Type B pancreatic cell (in vitro differentiated cells): ENCODE results near the gene ENOSF1. TPM values are rescaled to one million over a fixed set of nuclear protein-coding genes. Genes with fewer than 3 reads are reported as not detected.

Experiments
- DNase-seq: peaks from one replicate; pipeline ENCODE4 v3.0.0; 2021; ENCODE audit warnings: mixed read lengths; ENCODE audit not compliant: unreplicated experiment; ENCODE audit errors: extremely low spot score
- H3K27ac Mint-ChIP-seq: 2 replicates; pipeline ENCODE4 v1.8.0; 2021; ENCODE audit warnings: mild to moderate bottlenecking, mixed read lengths
- H3K27me3 Mint-ChIP-seq: 2 replicates; pipeline ENCODE4 v1.8.0; 2021; ENCODE audit warnings: mixed read lengths
- H3K36me3 Mint-ChIP-seq: 2 replicates; pipeline ENCODE4 v1.8.0; 2021; ENCODE audit warnings: mixed read lengths
- H3K4me1 Mint-ChIP-seq: one replicate; pipeline ENCODE4 v1.8.0; 2021; ENCODE audit warnings: mixed read lengths; ENCODE audit not compliant: unreplicated experiment
- H3K4me3 Mint-ChIP-seq: 2 replicates; pipeline ENCODE4 v1.8.0; 2021; ENCODE audit warnings: mild to moderate bottlenecking, mixed read lengths
- H3K9me3 Mint-ChIP-seq: 2 replicates; pipeline ENCODE4 v1.8.0; 2021; ENCODE audit warnings: mixed read lengths
- total RNA-seq: library from RNA; stranded (reverse); gene quantifications from 2 replicates; pipeline ENCODE4 v1.2.1, GENCODE V29; 2021; ENCODE audit warnings: low replicate concordance
- TF ChIP-seq, protein P1 (sequence below): fragments of 200-600 bp; sonication (generic); conservative IDR thresholded peaks from 2 replicates; pipeline ENCODE4 v1.5.0; 2021; ENCODE audit warnings: antibody characterized with exemption, mild to moderate bottlenecking

Gene ENOSF1
- total RNA-seq, 1 donor from 2014 or later = 63.1 TPM

DNA sequence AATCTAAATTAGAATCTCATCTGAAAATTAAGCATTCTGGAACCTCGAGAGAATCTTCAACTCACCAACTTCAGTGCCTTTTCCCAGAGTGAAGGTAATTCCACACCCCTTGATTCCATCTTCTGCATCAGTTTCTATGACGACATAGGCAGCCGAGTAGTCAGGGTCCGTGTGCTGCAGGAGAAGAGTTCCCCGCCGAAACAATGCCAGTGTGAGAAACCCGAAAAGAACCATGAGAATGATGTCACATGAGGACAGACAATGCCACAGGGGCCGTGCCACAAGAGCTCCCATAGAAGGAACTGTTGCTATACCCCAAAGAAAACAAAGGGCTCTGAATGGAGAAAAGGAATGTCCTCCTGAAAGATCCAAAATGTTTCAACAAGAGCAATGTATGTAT is 6.0 kb downstream of the ENOSF1 start:
- Mint-ChIP-seq H3K27ac (no peak overlapping the region), H3K4me1 (peaks cover 37% of the 10 kb centered on the region), H3K4me3 (no peak overlapping the region), H3K36me3 (peaks cover 44% of the 10 kb centered on the region), H3K27me3 (no peaks in the 10 kb centered on the region), H3K9me3 (no peaks in the 10 kb centered on the region)
- no peak for DNase-seq
- TF ChIP-seq, protein P1, sequence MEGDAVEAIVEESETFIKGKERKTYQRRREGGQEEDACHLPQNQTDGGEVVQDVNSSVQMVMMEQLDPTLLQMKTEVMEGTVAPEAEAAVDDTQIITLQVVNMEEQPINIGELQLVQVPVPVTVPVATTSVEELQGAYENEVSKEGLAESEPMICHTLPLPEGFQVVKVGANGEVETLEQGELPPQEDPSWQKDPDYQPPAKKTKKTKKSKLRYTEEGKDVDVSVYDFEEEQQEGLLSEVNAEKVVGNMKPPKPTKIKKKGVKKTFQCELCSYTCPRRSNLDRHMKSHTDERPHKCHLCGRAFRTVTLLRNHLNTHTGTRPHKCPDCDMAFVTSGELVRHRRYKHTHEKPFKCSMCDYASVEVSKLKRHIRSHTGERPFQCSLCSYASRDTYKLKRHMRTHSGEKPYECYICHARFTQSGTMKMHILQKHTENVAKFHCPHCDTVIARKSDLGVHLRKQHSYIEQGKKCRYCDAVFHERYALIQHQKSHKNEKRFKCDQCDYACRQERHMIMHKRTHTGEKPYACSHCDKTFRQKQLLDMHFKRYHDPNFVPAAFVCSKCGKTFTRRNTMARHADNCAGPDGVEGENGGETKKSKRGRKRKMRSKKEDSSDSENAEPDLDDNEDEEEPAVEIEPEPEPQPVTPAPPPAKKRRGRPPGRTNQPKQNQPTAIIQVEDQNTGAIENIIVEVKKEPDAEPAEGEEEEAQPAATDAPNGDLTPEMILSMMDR = no peak

DNA sequence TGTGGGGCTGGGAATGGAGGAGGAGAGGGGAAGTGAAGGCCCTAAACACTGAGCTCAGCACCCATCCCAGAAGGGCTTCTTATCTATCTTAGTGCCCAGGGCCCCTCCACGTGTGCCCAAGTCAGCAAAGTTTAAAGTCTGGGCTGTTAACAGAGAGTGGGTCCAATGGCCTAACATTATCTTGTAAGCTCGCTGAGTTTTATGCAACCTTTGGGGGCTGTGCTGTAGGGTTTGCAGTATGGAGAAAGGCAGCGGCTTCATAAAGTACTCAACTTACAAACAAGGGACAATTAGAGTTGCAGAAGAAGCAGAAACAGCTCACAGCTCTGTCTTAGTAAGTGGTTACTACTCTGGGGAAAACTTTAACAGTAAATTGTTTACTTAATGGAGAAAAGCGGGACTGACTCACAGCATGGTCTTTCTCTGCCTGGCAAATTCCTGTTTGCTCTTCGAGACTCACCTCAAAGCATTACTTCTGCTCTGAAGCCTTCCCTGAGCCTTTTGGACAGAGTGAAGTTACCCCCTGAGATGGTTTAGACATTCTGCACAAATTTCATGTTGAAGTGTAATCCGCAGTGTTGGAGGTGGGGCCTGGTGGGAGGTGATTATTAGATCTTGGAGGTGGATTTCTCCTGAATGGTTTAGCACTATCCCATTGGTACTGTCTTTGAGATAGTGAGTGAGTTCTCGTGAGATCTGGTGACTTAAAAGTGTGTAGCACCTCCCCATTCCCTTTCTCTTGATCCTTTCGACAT is 9.0 kb downstream of the ENOSF1 start:
- H3K27ac Mint-ChIP-seq = peak overlapping the region; percentile 18
- no peaks in the 10 kb centered on the region for H3K27me3 Mint-ChIP-seq
- no peaks in the 10 kb centered on the region for H3K9me3 Mint-ChIP-seq
- H3K4me3 Mint-ChIP-seq = peak overlapping the region; percentile 7
- peaks cover 31% of the 10 kb centered on the region for H3K36me3 Mint-ChIP-seq
- TF ChIP-seq, protein P1 = no peak
- peaks cover 21% of the 10 kb centered on the region for H3K4me1 Mint-ChIP-seq
- DNase-seq = peak; percentile 43

DNA sequence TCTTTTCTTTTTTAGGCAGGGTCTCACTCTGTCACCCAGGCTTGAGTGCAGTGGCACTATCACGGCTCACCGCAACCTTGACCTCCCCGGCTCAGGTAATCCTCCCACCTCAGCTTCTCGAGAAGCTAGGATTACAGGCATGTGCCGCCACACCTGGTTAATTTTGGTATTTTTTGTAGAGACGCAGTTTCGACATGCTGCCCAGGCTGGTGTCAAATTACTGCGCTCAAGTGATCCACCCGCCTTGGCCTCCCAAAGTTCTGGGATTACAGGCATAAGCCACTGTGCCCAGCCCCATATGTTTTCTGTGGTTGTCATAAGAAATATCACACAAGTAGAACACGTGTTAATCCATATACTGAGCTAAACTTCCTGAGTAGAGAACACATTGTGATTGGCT is 14.6 kb downstream of the ENOSF1 start:
- Mint-ChIP-seq H3K27me3 (no peaks in the 10 kb centered on the region), H3K36me3 (peaks cover 15% of the 10 kb centered on the region), H3K4me3 (no peak overlapping the region), H3K4me1 (peaks cover 1% of the 10 kb centered on the region), H3K9me3 (no peaks in the 10 kb centered on the region), H3K27ac (no peak overlapping the region)
- DNase-seq = peak; percentile 31
- TF ChIP-seq, protein P1 = no peak

DNA sequence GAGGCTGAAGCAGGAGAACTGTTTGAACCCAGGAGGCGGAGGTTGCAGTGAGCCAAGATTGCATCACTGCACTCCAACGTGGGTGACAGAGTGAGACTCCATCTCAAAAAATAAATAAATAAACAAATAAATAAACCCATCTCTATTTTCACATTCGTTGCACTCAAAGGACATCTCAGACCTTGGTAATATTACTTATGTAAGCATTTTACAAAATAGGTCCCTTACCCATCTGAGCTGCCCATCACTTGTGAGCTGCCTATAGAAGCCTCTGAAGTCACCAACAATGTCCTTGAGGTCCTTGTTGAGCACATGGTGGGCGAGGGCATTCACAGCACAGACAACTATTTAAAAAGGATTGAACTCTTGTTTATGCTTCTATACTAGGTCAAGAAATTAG is 15.4 kb downstream of the ENOSF1 start:
- H3K4me1 Mint-ChIP-seq = no peaks in the 10 kb centered on the region
- TF ChIP-seq, protein P1 = no peak
- no peak overlapping the region for H3K27ac Mint-ChIP-seq
- no peak for DNase-seq
- no peaks in the 10 kb centered on the region for H3K9me3 Mint-ChIP-seq
- no peaks in the 10 kb centered on the region for H3K27me3 Mint-ChIP-seq
- H3K36me3 Mint-ChIP-seq = peaks cover 14% of the 10 kb centered on the region
- H3K4me3 Mint-ChIP-seq = no peak overlapping the region

DNA sequence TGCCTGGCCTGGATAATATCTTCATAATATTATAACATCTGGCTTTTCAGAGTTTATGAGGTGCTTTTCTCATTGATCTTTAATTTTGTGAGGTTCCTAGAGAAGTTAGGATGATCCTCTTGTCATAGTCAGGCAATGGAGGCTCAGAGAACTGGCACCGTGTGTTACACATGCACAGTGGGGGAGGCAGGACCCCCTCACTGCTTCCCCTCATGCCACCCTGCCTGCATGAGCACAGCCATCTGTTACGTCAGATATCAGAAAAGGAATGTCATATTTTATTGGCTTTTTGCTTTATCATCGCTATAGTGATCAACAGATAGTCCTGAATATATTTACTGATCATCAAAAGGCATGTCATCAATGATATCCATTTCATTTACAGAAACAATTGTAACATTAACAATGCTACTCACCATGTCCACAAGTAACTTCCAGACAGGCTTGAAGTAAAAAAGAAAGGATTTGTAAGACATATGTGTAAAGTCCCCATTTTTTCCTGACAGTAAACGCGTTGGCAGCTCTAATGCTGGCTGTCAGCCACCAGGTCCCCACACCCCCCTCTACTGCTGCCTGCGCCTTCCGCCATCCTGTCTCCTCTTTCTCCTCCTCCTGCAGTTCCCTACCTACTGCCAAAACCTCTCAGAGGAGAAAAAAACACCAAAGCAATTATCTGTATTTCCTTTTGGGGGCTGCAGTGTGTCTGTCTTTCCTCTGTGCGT is 18.8 kb downstream of the ENOSF1 start:
- Mint-ChIP-seq H3K27me3 (no peaks in the 10 kb centered on the region), H3K36me3 (peaks cover 11% of the 10 kb centered on the region), H3K27ac (no peak overlapping the region), H3K4me3 (no peak overlapping the region), H3K4me1 (no peaks in the 10 kb centered on the region), H3K9me3 (no peaks in the 10 kb centered on the region)
- TF ChIP-seq, protein P1 = no peak
- DNase-seq = no peak
